Cerebellar nuclear complex (tissue), 1 donor: ENCODE measurements around the gene TCEA2.

Experiments
- DNase-seq, 2 experiments: peaks; one replicate each; lab custom pipeline; 2025; lab: John Stamatoyannopoulos, UW

Gene TCEA2

DNA sequence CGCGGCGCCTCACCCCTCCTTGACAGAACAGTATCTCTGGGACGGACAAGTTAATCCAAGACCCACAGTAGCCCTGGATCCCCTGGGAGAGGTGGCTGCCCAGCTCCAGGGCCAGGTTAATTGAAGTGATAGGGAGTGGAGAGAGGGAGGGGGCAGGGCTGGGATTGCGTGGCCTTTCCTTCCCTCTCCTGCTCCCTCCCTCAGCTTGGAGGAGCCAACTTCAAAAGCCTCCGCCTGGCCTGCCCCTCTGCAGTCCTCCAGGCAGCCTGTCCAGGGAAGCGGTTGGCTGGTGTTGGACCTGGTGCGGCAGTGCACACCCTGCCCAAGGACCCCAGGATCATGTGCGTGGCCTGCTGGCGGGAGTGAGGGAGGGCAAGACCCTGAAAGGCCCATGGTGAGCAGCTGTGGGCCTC is 27.1 kb upstream of the TCEA2 start, which contains the start of gene C20orf204:
Gene C20orf204 (plus strand): TSS at position 250 of the 413 bp plus-strand sequence. CDS start 142 bp downstream, at position 392.
- DNase-seq: no peak

DNA sequence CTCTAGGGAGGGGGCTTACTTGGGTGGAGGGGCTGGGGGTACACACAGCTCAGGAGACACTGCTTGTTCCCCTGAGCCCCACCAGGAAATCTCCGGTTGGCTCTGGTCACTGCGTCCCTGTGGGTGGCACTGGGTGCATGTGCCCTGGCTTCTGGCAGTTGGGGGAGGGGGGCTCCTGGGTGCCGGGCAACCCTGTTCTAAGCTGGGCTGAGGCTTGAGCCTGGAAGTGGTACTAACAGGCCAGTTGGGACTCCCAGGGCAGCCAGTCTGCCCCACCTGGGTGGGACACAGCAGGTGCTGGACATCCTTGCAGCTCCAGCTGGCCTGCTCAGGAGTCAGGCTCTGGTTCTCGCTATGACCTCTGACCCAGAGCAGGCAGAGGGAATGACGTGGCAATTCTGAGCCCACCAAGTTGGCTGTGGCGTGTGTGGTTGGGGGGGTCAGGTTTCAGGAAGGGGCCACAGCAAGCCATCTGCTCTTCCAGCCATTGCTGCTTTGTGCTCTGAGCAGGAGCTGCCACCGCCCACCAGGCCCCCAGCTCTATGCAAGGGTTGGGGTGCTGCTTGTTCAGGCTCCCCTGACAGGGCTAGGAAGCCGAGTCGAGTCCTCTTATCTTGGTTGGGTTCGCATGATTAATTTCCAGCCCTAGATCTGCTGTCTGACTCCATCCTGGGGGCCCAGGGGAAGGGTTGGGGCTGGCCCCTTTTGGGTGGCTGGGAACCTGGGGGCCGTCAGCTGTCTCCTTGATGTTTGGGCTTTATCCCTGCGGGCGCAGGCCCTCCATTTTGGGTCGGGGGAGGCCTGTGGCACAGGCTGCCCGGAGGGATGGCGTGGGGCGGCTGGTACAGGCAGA is 26.4 kb upstream of the TCEA2 start:
- no peak for DNase-seq

DNA sequence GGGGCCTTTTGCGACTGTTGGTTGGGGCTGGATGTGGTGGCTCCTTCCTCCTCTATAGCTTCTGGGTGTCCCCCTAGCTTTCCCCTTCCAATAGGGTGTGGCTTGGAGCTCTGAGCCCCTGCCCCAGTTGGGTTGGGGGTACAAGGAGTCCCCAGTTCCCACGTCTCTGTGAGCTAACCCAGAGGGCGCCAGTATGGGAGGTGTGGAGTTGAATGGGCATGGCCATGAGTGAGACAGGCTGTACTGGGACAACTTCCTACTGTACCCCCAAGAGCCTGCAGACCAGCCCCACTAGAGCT is 25.9 kb upstream of the TCEA2 start:
- DNase-seq: no peak

DNA sequence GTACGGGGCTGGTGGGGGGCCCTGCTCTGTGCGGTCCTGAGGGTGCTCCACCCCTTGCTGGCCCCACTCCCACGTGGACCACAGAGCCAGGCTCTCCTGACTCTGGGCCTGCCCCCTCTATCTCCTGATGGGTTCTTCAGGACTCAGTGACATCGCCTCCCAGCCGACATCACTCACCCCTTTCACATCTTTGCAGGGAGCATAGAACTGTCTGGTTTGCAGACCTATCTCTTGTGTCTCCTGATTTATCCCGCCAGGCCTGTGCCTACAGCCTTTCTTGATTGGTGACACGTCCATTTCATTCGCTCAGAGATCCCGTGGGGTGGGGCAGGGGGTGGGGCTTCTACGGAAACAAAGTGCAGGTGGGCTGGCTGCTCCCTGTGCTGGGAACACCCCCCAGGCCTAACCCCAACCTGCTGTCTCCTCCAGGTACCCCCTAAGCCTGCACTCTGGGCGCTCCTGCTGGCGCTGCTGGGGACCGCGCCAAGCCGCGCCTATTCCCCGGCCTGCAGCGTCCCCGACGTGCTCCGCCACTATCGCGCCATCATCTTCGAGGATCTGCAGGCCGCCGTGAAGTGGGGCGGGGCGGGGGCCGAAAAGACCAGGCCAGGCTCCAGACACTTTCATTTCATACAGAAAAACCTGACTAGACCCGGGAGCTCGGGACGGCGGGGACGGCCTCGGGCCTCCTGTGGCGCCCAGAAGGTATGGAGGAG is 25.3 kb upstream of the TCEA2 start:
- no peak for DNase-seq

DNA sequence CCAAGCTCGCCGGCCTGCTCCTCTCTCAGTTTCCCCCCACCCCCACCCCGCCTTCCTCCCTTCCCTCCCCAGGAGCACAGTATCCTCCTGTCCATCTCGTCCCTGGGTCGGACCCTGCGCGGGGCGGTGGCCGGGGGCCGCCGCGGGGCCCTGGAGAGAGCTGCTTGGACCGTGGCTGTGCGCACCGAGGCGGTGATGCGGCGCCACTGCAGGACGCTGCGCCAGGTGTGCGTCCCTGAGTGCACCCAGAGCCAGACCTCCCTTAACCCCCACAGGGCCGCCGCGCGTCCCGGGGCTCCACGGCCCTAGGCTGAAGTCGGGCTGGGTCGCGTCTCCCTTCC is 24.8 kb upstream of the TCEA2 start:
- no peak for DNase-seq

DNA sequence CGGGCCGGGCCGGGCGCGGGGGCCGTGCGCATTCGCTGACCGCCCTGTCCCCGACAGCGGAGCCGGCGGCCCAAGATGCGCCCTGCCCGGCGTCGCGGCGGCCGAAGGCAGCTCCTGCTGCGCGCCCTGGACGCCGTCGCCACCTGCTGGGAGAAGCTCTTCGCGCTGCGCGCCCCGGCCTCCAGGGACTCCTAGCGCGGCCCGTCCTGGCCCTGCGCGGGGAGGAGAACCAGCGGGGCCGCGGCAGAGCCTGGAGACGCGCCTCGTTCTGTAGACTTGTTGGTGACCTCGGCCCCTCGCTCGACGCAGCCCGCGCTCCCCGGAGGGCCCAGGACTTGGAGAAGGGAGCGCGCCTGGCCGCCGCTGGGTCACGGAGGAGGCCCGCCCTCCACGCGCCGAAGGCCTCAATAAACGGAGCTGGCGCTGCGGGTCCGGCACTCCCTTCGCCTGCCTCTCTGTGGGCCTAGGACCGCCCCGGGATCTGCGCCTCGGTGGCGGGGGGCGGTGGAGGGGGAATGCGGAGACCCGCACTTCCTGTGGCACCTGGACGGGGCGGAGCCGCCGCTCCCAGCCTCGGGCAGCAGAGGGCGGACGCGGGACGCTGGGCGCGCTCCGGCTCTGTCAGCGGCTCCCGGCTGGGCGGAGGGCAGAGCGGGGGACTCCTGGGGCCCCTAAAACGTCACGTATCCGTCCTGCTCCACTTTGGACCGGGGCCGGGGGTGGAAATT is 24.3 kb upstream of the TCEA2 start:
- no peak for DNase-seq

DNA sequence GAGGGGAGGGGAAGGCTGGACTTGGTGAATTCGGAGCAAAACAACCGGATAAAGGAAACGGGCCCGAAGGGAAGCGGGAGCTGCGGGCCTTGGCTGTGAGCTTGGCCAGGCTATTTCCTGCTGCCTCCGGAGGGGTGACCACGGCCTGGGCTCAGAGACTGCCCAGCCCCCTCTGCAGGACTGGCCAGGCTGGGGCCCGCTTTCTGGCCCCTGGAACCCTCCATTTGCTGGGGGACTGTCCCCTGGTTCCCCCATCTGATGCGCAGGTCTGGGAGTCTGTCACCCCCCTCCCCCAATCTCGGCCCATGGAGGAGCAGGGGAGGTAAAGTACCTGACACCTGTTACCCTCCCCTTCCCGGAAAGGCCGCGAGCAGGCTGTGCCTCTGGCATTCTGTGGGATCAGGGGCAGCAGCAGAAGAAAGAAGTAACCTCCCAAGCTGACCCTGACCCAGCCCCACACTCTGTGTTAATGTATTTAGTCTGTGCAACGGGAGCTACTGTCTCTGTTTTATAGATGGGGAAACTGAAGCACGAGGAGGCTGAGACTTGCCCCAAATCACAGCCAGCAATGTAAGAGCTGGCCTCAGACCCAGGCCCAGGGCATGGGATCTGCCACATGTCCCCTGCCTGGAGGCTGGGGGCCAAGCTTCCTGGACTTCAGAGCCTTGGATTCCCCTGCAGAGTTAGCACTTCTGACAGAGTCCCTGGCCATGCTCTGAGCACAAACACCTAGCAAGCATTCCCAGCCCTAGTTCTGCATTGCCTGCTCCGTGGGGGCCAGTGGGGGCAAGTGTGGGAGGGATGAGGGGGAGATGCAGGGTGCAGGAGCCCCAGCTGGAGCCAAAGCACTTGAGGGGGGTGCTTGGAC is 23.5 kb upstream of the TCEA2 start:
- DNase-seq: no peak

DNA sequence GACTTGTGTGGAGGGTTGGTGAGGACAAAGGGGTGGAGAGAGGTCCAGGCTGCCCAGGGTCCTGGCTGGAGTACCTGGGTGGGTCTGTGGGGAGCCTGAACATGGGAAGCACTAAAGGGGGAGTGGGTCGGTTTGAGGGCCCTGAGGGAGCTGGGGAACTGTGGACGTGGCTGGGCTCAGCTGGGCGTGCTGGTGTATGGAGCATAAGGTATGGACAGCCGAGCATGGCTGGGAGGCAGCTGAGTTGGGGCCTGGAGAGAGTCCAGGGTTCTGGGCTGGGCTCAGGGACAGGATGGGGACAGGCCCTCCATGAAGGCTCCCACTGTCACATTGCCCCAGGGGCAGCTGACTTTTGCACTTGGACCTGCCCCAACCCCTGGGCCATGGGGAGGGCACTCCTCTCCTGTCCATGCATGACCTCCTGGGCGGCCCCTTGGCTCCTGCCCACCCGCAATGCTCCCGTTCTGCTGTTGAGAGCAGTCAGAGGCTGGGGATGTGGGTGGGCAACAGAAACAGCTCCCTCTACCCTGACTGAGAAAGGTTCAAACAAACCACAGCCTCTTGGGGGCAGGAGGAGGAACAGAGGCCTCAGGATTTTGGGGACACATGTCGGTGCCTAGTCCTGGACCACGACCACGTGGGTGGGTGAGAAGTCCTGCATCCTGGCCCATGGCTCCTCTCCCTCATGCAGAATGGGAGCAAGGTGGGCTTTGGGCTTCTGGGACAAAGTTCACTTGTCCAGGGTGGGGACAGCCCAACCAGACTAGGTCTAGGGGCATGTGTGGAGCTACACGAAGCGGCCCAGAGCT is 22.6 kb upstream of the TCEA2 start:
- no peak for DNase-seq

DNA sequence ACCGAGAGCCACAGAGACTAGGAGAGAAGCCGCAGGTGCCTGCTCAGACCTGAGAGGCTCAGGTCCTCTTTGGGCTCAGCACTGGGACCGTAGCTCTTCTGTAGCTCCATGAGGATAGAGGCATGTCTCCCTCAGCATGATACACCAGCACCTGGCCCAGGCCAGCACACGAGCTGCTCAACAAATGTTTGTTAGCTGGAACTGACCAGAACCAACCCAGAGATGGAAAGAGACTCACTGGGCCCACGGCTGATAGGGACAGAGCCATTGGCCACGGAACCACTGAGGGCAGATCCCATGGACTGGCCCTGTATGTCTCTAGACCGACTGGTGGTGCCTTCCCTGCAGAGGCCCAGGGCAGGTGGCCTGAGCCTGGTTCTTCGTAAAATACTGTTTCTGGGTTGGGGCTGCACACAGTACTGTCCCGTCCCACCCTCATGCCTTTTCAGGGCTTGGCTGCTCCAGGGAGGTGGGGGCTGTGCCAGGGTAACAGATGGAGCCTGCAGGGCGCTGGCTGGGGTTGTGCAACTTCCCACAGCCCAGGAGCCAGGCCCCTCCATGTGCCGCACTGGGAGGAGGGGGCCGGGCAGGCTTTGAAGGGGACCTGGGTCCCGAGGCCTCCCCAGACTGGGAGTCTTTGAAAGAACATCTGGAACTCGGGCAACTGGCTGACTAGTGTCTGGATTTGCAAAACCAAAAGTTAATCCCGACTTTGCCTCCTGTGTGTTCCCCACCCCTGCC is 21.8 kb upstream of the TCEA2 start:
- DNase-seq: peak in 1 of 2 experiments; percentile 70

DNA sequence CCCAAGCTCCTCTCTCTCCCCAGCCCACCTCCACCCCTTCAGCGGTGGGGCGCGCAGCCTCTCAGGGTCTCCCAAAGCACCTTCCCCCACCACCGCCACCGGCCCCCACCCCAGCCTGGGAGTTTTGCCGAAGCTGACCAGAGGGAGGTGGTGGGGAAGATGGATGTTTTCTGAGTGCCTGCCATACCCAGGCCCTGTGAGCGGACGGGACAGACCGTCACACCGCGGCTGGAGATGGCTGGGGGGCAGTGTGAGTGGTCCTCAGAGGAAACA is 21.3 kb upstream of the TCEA2 start:
- DNase-seq: no peak

DNA sequence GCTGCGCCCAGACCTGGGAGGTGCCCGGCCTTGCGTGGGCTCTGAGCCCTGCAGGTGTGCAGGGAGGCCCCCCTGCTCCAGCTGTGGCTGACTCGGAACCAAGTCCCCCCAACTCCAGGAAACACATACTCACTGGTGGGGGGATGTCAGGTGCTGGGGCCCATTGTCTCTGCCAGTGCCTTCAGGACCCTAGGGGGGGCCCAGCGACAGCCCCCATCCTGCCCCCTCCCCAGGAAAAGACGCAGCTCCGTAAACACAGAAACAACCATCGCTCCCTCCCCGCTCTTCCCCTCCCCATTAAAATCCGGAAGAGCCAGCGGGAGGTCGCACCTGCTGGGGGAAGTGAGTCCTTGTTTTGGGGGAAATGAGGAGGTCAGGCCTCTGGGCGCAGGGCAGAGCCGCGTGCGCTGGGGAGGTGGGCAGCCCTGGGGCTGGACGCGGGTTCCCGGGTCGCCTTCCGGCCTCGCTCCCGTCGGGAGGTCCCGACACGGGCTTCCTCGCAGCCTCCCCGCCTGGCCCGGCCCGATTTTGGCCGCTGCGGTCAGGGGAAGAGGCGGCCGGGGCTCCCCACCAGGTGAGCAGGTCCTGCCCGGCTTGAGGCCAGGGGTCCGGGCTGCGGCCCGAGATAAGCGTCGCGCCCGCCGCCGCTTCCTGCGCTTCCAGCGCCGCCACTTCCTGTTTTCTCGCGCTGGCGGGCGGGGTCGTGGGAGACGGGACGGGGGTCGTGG is 20.8 kb upstream of the TCEA2 start:
- DNase-seq: no peak

DNA sequence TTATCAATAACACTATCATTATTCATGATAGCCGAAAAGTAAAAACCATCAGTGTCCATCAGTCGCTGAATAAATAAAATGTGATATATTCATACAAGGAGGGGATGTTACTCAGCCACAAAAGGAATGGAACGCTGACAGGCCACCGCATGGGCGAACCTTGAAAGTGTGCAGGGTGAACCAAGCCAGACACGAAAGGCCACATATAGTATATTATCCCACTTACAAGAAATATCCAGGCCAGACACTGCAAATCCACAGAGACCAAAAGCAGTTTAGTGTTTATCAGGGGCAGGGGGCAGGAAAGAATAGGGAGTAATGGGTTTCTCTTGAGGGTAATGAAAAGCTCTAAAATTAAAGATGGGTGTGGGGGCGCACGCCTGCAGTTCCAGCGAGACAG is 19.2 kb upstream of the TCEA2 start:
- DNase-seq: no peak

DNA sequence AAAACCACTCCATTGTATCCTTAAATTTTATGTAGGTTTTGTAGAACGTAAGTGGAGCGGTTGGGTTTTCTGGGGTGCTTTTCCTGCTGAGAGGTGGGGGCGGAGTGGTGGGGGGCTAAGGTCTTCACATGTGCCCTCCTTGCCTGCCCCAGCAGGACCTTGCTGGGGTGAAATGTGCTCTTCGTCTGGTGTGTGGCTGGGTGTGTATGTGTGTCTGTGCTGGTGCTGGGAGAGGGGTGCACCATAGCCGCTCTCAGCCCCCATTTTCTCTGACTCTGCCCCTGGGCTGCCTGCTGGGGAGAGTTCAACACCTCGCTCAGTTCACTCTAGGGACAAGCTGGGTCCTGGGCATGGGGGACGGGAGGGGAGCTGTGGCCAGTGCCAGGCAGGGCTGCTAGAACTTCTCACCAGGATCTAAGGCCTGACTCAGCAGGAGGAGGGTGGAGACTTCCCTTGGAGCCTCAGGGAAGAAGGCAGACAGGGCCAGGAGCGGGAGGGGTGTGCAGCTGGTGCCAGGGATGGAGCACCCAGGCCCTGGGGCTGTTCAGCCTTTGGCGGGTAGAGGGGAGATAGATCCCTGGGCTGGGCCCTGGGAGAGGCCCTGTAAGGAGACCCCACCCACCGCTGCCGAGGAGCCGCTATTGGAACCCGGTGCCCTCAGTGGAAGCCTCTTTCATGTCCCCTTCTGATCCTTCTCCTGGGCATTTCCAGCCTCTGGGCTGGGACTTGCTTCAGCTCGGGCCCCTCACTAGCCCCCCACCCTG is 18.3 kb upstream of the TCEA2 start:
- DNase-seq: no peak

DNA sequence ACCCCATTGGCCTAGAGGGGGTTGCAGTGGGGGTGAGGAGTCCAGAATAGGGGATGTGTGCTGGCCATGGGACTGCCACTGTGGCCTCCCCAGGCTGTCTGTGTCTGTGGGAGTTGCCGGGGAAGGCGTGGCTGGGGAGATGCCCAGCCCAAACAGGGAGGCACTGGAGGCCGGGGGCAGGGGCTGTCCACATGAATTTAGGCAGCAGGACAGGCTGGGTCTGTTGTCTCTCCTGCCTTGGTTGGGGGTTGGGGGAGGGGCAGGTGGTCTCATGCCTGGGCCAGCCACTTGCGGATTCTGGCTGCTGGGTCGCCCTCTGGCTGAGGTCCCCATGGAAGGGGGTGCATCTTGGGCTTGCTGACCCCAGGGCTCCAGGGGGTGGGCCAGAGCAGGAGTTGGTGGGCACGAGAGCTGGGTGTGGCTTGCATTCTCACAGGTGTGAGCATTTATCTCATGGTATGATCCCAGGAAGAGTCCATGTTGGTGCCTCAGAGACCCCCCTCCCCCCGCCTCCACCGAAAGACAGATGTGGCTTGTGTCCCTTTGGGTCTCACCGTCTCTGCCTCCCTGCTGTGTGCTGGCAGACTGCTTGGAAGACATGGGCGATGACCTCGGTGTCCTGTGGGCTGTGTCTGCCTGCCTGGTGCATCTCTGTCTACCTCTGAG is 17.5 kb upstream of the TCEA2 start:
- DNase-seq: no peak

DNA sequence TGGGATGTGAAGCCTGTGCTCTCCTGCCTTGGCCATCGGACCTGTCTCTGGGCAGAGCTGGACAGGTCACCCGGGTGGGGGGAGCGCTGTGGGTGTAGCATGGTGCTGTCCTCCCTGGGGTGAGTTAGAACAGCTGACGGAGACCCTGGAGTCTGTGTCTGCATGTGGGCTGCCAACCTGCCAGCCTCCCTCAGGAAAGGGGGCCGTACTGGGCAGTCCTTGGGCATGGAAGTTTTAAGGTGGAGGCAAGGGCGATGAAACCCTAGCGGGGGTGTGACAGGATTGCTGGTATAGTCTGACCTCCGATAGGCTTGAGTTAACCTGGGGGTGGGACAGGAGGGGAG is 16.0 kb upstream of the TCEA2 start:
- no peak for DNase-seq

DNA sequence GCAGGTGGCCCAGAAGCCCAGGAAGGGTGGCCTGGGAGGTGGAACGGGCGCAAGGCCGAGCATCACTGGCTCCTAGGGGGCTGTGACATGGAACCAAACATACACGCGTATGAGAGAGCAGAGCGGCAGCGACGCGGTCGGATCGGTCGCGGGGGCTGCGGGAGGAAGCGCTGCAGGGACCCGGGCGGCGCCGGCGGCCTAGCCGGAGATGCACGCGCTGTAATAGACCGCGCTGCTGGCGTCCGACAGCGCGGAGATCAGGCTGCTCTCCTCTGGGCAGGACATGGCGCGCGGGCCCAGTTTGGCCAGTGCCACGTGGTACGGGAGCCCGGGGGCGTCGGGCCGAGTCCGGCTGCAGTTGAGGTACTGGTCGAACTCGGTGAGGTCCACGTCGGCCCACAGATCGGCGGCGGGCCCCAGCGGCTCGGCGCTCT is 15.0 kb upstream of the TCEA2 start:
- no peak for DNase-seq

DNA sequence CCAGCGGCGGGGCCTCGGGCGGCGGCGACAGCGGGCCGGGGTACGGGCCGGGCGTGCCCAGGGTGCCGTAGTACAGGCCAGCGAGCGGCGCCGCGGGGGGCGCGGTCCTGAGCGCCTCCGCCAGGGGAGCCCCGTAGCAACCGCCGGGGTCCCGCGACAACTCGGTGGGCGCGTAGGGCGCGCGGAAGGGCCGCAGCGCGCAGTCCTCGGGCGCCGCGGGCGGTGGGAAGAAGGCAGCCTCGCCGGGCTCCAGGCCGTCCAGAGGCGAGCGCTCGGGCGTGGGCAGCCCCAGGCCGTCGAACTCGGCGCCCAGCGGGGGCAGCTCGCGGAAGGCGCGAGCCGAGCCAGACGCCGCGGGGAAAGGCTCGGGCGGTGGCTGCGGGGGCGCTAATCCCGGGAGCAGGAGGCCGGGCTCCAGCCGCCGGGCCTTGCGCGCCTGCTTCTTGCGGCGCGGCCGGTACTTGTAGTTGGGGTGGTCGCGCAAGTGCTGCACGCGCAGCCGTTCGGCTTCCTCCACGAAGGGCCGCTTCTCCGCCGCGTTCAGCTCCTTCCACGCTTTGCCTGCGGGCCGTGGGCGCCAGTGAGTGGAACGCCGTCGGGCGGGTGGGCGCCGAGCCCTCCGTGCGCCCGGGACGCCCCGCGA is 14.5 kb upstream of the TCEA2 start:
- DNase-seq: no peak
